Activated naive CD4-positive, alpha-beta T cell treated with anti-CD3 and anti-CD28 coated beads, Interleukin-2, amount 50 U/mL, for 16 hours (primary cell): ENCODE measurements around the gene LMX1B.
"Not testable (repeated sequence)": the region's sequence is repeated elsewhere in the genome, so short reads cannot be mapped to it uniquely, and the experiment has no call there.

Experiments
- DNase-seq: peaks from one replicate; pipeline ENCODE4 v3.0.0-alpha.2; 2020

The LMX1B gene

DNA sequence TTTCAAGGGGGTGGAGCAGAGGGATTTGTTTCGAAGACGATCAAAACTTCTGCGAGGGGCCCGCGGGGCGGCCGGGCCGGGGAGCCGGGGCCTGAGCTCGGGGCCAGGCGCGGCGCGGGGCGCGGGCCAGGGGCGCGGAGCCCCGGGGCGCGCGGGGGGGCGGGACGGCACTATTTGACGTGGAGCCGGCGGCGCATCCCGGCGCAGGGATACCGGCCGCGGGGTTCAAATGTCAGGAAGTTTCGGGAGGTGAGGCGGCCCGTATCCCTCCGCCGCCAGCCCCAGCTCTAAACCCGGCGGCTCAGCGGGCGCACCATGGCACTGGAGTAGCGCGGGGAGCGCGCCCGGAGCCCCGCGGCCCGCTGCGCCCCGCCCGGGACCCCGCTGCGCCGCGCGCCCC, at the start of gene LMX1B:
Gene LMX1B (plus strand): TSS at position 278 of the 400 bp plus-strand sequence. CDS start 522 bp downstream, outside the sequence.
- DNase-seq: no peak

DNA sequence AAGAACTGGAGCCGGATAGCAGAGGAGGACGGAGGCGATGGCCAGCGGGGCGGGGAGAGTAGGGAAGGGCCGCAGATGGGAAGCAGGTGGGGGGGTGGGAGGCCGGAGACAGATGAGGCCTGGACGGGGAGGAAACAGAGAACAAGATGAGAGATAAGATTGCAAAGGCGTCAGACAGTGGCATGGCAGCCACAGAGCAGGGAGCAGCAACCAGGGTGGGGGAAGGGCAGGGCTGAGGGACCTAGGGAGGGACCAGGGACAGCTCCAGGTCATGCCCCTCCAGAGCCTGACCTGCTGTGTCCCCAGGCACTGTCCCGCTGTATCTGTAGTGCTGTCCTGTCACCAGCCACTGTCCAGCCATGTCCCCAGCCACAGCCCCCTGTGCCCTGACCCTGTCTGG, 49.6 kb upstream of the LMX1B start:
- no peak for DNase-seq

DNA sequence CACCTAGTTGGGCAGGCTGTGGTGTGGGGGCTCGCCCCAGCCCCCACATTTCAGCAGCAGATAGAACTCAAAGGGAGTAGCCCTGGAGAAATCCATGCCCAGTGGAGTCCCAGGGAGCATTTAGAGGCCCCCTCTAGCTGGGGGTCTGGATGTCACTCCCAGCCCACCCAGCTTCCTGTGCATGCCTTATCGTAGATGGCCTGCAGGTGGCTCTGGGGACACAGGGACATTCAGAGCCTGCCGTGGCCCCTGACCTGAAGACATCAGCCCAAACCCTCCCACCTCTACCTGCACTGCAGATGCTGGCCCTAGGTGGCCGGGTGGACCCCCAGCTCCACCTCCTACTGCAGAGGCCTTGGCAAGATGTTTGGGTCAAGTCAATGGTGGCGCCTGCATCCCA, 49.0 kb upstream of the LMX1B start:
- DNase-seq: no peak

DNA sequence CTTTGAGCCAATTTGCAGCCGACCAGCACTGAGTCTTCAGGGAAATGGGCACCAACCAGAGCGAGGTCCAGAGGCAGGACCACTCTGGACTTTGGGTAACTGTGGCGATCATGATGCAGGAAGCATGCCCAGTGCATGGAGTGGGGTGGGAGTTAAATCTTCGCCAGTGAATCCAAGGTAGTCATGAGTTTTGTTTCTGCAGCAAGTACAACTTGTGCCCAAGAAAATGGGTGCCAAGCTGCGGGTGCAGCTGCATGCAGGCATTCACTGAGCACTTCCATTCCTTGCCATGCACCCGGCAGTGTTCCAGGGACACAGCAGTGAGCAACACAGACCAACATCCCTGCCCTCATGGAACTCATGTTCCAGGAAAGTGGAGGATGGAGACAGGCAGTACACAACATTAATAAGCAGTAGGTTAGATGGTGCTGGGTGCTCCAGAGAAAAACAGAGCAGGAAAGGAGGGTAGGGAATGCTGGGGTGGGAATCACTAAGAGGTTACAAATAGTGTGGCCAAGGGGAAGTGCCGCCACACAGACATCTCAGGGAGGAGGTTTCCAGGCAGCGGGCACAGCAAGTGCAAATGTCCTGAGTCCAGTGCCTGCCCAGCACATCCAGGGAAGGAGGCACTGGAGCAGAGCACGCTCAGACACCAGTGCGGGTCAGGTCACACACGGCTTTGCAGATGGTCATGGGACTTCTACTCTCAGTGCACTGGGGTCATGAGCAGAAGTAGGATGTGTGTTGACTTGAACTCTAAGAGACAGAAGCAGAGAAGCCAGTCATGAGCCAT, 48.2 kb upstream of the LMX1B start:
- no peak for DNase-seq

DNA sequence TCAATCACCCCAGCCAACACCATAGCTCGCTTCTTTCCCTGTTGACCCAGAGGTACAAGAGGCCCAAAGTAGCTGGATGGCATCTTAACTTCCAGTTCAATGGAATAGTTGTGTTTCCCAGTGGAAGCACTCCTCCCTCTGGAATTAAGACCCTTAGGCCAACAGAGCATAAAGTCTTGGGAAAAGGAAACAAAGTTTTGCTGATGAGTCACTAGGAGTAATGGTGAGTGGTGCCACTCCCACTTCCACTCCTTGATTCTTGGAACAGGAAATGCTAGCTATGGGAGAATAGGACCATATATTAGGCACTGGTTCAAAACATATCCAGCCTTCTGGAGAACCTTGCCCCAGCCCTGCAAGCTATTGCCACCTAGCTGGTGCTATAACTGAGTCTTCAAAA, 44.7 kb upstream of the LMX1B start:
- DNase-seq: no peak

DNA sequence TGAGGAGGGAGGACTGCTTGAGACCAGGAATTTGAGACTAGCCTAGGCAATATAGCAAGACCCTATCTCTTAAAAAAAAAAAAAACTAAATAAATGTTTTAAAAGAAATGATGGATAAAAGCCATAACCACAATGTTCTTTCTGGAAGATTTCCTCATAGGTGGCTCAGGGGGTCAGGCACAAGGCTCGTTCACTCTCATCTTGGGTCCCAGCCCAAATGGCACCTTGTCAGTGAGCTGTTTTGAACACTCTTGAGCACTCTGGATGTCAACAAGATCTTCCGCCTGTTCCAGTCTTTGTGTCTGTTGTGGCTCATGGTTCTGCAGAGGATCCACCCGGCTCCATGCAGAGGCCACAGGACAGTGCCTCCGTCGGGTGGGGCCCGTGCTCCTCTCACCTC, 35.7 kb upstream of the LMX1B start:
- no peak for DNase-seq

DNA sequence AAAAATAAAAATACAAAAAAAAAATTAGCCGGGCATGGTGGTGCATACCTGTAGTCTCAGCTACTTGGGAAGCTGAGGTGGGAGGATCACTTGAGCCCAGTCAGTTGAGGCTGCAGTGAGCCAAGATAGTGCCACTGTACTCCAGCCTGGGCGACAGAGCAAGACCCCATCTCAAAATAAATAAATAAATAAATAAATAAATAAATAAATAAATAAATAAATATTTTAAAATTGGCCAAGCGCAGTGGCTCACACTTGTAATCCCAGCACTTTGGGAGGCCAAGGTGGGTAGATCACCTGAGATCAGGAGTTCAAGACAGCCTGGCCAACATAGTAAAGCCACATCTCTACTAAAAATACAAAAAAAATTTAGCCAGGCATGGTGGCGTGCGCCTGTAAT, 33.4 kb upstream of the LMX1B start:
- not testable (repeated sequence) for DNase-seq

DNA sequence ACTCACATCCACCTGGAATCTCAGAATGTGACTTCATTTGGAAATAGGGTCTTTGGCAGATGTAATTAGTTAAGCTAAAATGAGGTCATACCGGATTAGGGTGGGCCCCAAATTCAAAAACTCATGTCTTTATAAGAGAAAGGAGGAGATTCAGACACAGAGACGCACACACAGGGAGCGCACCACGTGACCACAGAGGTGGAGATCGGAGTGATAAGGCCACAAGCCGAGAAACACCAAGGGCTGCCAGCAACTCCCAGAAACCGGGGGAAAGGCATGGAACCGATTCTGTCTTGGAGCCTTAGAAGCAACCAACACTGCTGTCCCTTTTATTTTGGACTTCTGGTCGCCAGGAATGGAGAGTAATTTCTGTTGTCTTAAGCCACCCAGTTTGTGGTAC, 31.8 kb upstream of the LMX1B start:
- DNase-seq: no peak

DNA sequence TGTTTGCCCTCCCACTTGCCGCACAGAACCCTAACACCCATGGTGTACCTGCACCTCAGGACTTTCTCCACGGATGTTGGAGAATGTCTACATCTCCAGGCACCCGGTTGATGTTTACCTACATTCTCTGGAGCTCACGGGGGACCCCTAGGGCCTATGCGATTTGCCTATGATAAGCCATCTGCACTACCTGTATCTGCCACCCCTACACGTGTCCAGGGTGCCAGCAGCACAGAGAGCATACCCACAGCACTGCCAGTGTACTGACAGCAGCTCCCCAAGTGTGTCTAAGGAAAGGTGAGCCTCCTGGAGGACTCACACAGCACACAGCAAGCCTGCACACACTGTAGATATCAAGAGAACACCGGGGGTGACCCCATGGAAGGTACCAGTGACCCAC, 31.3 kb upstream of the LMX1B start:
- no peak for DNase-seq

DNA sequence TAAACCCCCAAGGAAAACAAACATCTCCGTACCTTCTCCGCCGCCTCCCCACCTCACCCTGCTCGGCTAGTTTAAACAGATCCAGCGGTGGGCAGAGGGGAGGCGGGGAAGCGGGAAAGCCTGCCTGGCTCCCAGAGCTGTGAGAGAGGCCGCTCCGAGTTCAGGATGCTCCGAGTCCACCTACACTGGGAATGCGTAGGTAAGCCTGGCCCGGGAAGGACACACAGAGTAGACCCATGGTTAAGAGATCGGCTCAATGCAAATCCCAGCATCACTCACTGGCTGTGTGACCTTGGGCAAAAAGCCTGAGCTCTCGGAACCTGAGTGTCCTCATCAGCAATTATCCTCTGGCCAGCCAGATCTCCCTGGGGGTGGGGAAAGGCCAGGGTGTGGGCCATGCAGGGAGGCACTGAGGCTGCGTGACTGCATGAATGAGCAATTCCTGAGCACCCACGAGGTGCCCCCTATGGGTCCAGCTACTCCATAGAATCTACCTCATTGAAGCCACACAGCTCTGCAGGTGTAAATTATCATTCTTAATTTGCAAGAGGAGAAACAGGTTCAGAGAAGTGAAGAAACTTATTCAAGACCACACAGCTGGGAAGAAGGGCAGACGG, 30.5 kb upstream of the LMX1B start:
- no peak for DNase-seq

DNA sequence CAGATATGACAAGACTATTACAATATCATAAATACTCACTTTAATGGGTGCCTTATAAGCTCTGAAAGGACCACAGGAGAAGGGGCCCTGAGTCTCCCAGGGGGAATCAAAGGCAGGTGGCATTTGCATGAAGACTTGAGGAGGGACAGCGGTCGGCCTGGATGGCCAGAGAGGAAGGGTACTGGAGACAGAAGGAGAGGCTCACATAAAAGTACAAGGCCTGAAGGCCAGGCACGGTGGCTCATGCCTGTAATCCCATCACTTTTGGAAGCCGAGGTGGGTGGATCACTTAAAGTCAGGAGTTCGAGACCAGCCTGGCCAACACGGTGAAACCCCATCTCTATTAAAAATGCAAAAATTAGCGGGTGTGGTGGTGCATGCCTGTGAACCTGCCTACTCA, 29.1 kb upstream of the LMX1B start:
- no peak for DNase-seq

DNA sequence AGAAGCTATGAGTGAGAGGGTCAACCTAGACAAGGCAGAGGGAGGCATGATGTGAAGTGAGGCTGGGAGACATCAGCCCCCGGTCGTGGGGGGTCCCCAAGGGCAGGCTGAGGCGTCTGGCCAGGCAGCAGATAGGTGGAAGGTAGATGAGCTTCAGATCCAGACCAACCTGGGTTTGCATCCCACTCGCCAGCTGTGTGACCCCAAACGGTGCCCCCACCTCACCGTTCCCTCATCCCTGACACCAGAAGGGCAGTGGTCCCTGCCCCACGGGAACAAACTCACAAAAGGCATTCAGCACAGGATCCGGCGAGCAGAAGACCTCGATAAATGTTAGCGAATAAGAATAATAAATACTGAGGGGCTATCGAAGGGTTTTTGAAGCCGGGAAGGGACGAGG, 27.5 kb upstream of the LMX1B start:
- no peak for DNase-seq

DNA sequence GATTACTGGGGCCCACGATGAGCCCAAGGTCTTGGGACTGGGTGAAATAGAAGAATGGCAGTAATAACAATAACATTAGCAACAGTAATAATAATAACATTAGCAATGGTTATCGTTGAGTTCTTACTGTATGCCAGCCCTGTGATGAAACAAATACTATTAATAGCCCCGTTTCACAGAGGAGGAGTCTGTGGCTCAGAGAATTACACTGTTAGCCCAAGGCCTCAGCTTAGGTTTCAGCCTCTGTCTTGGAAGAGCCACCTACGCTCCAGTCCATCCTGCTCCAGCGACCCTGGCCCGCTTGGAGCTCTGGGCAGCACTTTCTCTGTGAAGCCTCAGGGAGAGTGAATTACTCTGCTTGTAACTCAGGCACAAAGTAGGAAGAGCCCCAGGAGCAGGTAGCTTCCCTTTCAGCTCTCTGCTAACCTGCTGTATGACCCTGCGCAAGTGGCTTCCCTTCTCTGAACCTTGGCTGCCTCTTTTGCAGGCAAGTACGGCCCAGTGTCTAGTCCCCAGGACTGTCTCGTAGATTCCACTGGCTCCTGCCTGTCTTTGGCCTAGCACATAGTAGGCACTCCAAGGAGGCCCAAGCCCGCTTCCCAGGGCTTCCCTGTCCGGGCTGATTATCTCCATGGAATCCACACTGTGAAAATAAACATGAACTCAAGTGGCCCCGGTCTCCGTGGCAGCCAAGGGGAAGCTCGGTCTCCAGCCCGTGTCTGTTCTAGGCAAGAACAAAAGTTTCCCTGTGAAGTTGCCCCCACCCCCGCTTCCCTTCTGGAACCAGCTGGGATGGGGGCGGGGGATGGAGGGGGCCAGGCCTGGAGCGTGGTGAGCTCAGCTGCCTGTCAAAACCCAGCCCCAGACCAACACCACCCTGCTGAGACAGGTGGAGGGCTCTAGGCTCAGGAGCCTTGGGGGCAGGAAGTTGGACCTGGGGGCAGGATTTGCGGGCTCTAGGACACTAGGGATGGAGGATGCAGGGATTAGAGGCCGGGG, 26.2 kb upstream of the LMX1B start:
- DNase-seq: no peak

DNA sequence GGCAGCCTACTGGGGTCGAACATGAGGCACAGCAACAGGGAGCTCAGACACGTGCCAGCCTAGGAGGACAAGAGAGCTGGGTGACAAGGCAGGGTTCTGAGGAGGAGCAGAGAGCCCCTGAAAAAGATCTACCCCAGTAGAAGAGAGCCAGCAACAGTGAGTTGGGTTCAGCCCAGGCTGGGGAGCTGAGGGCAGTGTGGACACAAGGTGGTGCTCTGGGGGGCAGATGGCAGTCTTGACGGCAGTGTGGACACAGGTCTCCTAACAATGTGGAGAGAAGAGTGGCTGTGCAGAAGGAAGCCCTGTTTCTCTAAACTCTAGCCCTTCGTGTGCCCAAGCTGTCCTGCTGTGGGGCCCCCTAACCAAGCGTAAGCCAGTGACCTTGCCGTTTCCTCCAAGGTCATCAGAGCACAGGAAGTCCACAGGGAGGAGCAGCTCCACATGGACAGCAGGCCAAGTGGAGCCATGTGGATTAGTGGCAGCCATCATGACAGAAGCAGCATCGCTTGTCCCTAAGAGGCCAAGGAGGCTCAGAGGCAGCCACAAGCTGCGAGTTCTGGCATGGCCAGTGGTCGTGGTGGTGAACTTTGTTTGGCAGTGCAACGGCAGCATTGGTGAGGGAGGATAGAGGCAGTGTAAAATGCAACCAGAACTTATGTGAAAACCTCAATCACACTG, 25.1 kb upstream of the LMX1B start:
- DNase-seq: no peak

DNA sequence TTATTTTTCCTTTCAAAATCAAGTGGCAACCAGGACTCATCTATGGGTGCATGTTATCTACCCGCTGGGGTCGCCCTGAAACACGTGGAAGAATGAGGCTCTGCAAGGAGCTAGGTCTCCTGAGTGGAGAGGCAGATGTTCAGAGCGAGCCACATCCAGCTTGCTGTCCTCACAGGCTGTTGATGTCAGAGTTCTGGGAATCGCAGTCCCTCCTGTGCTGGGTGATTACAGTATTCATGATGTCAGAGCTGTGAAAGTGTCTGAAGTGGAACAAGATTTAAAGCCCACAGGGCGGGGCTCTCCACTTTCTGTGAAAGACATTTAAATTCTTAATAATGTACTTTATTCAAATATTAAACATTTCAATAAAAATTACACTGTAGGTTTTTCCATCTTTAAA, 24.4 kb upstream of the LMX1B start:
- no peak for DNase-seq

DNA sequence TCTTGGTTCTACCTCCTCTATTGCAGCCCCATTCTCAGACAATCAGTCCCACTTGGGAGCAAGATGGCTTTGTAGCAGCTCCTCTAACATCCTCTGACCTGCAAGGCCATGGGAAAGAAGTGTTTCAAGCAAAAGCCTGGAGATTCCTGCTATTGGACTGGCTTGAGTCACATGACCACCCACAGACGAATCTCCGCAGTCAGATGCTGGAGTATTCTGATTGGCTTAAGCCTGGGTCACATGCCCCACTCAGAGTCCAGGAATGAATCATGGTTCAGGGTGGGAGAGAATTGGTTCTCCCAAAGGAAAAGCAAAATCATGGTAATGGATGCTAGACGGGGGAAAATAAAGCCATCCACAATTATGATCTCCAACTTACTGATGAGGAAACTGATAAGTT, 22.6 kb upstream of the LMX1B start:
- DNase-seq: no peak

DNA sequence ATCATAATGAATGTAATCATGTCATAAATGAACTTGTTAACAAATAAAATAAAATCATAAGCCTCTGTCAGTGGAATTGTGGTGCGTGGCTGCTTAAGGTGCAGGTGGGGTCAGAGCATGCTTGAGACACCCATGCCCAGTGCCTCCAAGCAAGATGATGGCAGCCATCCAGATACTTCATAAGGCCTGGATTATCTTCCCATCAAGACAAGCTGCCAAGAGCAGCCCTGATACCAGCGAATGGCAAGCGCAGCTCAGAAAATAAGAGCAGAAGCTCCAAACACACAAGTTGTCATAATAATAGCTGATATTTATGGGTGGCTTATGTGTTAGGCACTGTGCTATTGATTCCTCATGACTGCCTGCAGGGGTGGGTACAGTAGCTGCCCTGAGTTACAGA, 21.8 kb upstream of the LMX1B start:
- no peak for DNase-seq

DNA sequence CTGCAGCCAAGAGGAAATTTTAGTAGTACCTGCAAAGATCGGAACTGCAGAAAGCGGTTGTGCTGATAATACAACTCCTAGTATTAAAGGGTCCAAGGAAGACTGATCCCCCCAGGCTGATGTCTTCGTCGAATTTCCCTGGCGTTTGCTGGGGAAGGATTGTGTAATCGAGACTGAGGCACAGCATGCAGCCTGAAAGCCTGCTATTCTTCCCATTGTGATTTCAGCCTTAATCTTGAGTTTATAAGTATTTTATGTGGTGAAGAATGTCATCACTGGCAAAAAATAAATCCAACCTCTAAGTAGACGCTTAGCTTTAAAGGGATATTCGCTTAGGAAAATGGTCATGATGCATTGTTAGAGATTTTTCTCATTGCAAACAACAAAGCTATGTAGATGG, 21.3 kb upstream of the LMX1B start:
- no peak for DNase-seq

DNA sequence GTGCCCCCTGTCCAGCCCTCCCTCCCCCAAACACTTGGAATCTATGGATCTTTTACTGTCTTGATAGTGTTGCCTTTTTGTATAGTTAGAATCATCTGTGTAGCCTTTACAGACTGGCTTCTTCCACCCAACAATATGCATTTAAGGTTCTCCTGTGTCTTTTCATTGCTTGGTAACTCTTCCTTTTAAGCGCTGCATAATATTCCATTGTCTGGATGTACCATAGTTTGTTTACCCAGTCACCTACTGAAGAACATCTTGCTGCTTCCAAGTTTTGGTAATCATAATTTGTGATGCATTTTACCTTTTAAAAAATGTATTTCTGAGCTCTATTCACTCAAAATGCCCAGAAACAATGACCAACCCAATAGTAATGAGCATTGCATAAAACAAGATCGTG, 17.7 kb upstream of the LMX1B start:
- no peak for DNase-seq

DNA sequence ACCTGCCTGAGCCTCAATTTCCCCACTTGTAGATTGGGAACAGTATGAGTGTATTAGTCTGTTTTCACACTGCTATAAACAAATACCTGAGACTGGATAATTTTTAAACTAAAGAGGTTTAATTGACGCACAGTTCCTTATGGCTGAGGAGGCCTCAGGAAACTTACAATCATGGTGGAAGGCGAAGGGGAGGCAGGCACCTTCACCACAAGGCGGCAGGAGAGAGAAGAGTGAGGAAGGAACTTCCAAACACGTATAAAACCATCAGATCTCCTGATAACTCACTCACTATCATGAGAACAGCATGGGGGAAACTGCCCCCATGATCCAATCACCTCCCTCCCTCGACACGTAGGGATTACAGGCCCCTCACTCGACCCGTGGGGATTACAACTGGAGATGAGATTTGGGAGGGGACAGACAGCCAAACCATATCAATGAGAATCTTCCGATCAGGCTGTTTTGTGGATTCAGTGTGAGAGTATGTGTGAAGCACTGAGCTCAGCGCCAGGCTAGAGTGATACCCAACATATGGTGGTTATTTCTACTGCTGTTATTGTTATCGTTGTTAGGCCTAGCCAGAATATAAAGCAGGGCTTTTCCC, 14.6 kb upstream of the LMX1B start:
- DNase-seq: no peak

DNA sequence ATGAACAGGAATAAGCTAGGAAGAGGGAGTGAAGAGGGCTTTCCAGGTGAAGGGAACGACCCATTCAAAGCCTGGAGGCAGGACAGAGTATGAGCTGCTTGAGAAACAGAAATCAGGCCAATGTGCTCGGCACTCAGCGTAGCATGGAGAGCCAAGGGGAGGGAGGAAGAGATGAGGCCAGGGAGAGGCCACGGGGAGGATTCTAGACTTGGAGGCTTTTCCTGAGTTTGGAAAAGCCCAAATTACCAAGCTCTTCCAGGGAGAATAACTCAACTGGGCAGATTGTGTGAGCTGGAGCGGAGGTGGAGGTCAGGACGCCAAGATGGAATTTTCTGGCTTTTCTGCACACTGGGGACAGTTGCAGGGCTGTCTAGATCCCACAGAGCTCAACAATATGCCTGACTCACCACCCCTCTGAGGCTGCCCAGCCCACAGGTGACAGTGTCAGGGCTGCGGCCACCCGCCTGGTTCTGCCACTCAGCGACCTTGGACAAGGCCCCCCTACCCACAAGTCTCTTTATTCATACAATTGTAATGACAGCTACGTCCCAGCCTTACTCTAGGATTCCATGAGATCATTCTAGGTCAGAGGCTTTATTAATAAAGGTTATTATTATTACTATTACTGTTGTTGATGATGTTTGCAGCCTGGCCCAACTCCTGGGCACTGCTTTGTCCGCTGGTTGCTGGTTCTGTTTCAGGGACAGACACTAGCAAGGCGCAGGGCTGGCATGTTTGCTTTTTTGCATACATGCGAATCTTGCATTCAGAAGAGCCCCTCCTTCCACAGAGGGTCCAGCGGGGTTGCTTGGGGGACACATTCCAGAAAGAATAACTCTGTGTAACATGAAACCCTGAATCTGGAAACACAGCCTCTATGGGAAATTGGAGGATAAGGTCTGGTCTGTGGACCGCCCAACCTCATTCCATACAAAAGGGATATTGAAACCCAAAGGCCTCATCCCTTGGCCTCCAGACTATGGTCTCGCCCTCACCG, 9.4 kb upstream of the LMX1B start:
- DNase-seq: no peak
